GM19239 (cell line): ENCODE data around the gene AGPAT4.
"Not testable (repeated sequence)": the region's sequence is repeated elsewhere in the genome, so short reads cannot be mapped to it uniquely, and the experiment has no call there.

Experiments
- DNase-seq: peaks from one replicate; pipeline ENCODE4 v3.0.0; 2011; ENCODE audit warnings: low spot score; ENCODE audit not compliant: insufficient read length
- FAIRE-seq: peaks from 2 replicates; lab custom pipeline; 2011; peaks lifted over from hg19 to GRCh38; lab: Jason Lieb, UNC

Gene AGPAT4

GRCh38 chr6:161176428-161176827 lies 97.4 kb downstream of the AGPAT4 start:
- not testable (repeated sequence) for FAIRE-seq, DNase-seq

GRCh38 chr6:161172769-161173168 lies 101.1 kb downstream of the AGPAT4 start:
- not testable (repeated sequence) for FAIRE-seq, DNase-seq

- no peak for DNase-seq
- FAIRE-seq, result no peak
Measured at GRCh38 chr6:161171207-161171606, 102.7 kb downstream of the AGPAT4 start.

DNA sequence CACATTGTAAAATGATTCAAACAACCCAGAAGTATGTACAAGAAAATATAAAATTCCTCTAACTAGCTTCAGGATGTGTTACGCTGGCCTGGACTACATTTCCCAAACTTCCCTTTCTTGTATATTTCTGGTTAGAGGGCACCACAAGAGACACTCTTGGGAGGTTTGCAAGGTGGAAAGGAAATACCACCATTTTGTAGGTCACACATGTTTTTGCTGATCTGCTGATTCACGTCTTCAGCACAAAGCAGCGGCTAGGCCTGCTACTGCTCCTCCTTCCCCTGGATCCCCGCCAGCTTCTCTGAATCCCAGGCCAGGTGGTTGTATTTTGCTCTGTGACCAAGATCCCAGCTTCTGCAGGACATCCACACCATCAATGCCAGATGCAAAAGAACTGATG lies 104.2 kb downstream of the AGPAT4 start:
- DNase-seq (no peak), FAIRE-seq (no peak)

DNA sequence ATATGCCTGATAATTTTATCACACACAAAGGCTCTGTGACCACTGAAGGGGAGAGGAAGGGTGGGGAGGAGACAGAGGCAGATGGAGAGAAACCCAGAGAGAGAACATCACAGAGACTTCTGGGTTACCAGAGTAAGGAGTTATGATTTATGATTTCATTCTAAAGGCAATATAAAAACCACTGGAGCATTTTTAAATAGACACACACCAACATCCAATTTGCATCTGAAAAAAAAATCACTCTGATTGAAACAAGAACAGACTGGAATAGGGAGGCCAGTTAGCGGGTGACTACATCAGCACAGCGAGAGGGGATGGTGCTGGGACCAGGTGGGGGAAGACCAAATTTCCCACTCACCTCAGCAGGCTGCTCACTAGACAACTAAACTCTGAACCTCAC lies 104.8 kb downstream of the AGPAT4 start:
- FAIRE-seq, result no peak
- DNase-seq, result no peak

DNA sequence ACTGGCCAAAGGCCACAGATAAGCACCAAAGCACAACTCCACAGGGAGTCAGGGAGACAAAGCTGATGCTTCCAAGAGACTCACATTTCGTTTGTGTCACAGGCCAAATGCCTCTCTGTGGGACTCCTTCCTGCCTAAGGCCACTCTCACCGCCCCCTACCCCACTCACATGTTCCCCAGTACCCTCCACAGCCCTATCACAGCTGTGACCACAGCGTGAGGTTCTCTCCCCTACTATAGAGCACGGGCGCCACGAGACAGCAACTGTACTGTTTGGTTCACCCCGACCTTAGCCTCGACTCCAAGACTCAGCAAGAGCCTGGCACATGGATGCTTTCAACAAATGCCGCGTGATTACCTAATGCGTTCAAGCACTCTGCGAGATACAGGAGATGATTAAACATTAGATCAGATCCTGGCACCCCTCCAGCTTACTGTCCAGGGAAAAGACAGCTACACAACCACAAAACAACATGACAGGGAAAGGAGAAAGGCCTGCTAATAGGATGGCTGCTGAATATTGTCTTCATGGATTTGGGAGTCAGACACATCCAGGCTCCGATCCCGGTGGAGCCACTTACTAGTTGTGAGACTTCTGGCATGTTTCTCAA lies 105.5 kb downstream of the AGPAT4 start:
- no peak for FAIRE-seq
- no peak for DNase-seq

DNA sequence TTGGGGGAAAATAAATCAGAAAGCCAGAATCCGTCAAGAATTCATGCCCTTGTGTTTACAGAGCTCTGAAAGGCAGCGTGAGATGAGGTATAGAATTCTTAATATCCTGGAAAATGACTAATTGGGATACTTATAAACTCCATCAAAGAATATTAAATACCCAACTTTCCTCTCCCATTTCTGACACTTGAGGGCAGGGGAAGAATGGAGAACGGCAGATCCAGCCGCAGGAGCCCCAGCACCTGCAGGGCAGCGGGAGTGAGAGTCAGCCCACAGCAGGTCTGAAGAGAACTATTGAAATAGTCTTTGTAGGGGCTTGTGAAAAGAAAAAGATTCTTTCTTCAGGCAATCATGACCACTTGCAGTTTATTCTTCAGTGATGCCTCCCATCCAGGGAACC lies 107.2 kb downstream of the AGPAT4 start:
- FAIRE-seq (no peak), DNase-seq (no peak)

- no peak for FAIRE-seq
Measured at GRCh38 chr6:161166176-161166575, 107.7 kb downstream of the AGPAT4 start.

GRCh38 chr6:161164182-161164625 lies 109.7 kb downstream of the AGPAT4 start:
- FAIRE-seq, result no peak
- DNase-seq, result no peak

More at GRCh38 chr6:161166176-161166575, 107.7 kb downstream of the AGPAT4 start:
- no peak for DNase-seq

DNA sequence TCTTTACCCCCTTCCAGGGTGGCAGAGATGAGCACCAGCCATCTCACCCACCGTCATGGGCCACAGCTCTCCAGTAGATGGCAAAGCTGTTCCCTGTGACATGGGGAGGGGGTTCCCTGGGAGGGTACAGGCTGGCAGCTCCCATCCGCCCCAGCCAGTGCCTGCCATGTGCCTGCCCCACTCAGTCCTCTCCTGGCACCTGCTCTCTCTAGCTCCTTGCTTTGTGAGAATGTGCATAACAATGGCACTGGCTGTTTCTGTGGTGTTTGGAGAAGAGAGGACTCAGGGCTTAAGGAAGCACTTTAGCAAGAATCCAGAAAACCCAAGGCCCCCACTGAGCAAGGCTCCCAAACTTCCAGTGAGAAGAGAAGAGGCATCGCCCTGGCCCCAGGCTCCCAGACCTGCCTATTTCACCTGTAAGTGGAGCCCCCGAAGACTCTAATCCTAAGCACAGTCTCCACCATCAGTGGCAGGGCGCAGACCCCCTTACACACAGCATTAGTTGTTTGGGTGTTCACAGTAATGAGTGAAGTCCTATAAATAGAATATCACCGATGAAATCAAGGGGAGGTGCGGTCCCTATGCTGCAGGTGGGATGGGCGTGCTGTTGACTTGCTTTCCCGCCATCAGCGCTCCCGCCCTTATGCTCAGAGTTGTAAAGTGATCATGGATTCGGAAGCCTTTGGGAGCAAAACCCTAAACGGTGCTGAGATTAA lies 110.2 kb downstream of the AGPAT4 start:
- no peak for FAIRE-seq

DNA sequence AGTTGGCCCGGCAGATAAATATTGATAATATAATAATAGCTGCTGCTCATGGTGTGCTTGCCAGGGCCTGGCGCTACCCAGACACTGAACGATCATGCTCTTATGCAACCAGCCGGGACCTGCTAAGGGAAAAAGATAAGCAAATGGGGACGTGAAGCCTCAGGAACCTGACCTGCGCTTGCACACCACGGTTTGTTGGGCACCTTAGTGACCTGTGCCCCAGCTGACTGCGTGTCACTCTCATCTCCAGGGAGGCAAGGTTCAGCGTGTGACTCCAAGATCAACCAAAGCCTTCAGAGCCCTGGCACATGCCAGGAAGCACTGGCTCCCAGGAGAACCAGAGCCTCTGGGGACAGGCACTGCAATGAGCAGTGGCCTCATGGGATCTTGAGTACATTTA lies 111.1 kb downstream of the AGPAT4 start:
- DNase-seq, result no peak
- no peak for FAIRE-seq

More for the DNA sequence above, 110.2 kb downstream of the AGPAT4 start:
- DNase-seq, result no peak

- FAIRE-seq (no peak), DNase-seq (no peak)
Measured at GRCh38 chr6:161161889-161162624, 111.8 kb downstream of the AGPAT4 start.

- no peak for DNase-seq
- FAIRE-seq, result no peak
Measured at GRCh38 chr6:161161121-161161520, 112.7 kb downstream of the AGPAT4 start.

DNA sequence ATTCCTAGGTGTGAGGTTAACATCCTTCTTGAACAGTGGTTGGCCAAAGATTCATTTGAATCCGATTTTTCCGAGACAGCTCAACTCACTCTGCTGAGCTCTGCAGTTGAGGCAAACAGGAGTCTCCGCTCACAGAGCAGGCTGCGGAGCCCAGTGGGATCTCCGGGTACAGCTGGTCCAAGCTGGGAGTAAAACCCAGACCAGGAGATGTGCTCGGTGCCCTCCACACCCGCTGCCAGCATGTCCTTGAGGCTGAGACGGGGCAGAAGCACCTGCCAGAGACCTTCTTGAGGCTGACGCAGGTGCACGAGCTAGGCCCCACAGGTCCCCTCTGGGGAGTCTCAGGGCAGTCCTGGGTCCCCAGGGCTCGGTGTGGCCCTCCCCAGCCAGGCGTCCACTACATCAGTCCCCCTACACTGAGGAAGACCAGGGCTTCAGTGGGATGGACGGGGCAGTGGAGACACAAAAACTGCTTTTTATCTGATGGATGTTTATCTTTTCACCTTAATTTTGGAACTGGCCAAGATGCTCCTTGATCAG lies 119.0 kb downstream of the AGPAT4 start:
- DNase-seq (no peak), FAIRE-seq (no peak)

GRCh38 chr6:161153725-161154124 lies 120.1 kb downstream of the AGPAT4 start:
- DNase-seq, result no peak
- no peak for FAIRE-seq

GRCh38 chr6:161152907-161153662 lies 120.8 kb downstream of the AGPAT4 start:
- FAIRE-seq (no peak), DNase-seq (no peak)

DNA sequence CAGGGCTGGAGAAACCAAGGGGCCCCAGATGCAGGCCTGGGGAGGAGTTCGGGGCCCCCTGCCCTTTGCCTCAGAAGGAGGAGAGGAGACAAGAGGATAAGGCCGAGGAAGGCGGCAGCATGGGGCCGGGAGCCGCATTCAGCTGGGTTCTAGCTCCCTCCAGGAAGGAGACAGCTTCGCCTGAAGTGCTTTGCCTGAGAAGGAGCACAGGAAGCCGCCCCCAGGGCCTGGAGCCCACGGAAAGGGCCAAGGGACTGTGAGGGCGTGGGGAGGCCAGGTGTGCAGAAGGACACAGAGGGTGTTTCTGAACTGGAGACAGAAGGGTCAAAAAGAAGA lies 121.4 kb downstream of the AGPAT4 start:
- FAIRE-seq (no peak), DNase-seq (no peak)

DNA sequence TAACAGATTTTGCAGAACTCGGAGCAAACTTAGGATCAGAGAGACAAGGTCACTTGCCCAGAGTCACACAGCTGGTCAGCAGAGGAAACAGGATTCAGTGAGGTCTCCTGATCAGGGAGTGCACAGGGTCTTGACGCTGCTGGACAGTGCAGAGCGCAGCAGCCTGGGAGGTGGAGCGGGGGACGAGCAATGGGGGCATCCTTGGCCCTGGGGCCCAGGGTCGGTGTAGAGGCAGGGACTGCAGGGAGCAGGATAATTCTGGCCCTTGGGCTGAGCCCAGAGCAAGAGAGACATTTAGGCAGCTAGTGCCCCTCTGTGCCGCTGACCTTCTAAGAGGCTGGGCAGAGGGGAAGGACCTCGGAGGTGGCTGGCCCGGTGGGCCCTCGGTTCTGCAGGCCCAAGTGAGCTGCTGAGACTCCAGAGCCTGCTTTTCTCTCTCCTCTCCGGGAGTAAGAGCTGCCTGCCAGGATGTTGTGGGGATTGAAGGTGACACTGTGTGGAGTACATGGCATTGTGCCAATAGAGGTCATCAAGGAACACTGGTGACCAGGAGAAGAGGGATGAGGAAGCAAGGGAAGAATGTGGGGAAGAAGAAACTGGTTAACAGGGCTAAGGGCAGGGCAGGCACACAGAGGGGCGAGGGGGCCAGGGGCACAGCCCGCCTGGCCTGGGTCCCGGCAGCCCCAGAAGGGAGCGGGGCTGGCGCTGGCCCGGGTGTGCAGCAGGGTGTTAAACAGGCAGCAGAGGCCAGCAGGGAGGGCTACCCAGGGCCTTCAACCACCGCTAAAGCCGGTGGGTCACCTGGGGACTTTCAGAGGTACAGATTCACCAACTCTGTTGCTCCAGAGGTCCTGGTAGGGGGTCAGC lies 122.0 kb downstream of the AGPAT4 start:
- no peak for FAIRE-seq
- no peak for DNase-seq

DNA sequence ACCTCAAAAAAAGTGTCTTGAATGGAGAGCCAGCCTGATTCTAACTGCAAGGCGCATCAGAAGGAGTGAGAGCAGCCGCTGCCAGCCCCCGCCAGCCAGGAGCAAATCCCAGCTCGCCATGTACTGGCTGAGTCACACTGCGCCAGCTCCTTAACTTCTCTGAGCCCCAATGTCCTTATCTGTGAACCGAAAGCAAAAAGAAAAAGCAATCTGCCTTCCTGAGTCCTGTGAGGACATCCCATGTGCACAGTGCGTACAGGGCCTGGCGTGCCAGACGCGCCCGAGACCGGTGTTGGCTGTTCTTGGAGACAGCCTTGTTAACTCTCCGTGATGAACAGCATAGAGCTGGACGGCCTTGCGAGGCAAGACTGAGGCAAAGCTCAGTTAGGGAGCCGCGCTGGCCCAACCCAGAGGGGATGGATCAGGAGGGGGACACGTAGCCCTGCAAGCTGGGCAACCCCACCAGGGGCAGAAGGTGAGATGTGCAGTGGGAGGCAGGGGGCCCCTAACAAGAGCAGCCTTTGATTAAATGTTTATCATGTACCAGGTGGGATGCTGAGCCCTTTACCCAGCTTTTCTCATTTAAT lies 122.7 kb downstream of the AGPAT4 start:
- DNase-seq (no peak), FAIRE-seq (no peak)
